Activated T-cell treated with anti-CD3 and anti-CD28 coated beads, Interleukin-2, amount 50 U/mL, for 24 hours (primary cell): ENCODE results near the gene TGDS.
A peak's percentile ranks its signal among the peaks of the same experiment; 100 is the strongest.
"Not testable (repeated sequence)": the region's sequence is repeated elsewhere in the genome, so short reads cannot be mapped to it uniquely, and the experiment has no call there.

Experiments used
- DNase-seq: peaks from one replicate; pipeline ENCODE4 v3.0.0-alpha.2; 2020
- H3K27ac Mint-ChIP-seq: 2 replicates; pipeline ENCODE4 v1.8.0; 2020; ENCODE audit warnings: mild to moderate bottlenecking, mixed read lengths
- H3K27me3 Mint-ChIP-seq: 2 replicates; pipeline ENCODE4 v1.8.0; 2020; ENCODE audit warnings: mixed read lengths
- H3K36me3 Mint-ChIP-seq: 2 replicates; pipeline ENCODE4 v1.8.0; 2020; ENCODE audit warnings: low read depth, mixed read lengths
- H3K4me1 Mint-ChIP-seq: 2 replicates; pipeline ENCODE4 v1.8.0; 2020; ENCODE audit warnings: low read depth, mixed read lengths
- H3K4me3 Mint-ChIP-seq: 2 replicates; pipeline ENCODE4 v1.8.0; 2020; ENCODE audit warnings: mild to moderate bottlenecking, moderate library complexity, mixed read lengths
- H3K9me3 Mint-ChIP-seq: 2 replicates; pipeline ENCODE4 v1.8.0; 2020; ENCODE audit warnings: mixed read lengths

The TGDS gene

GRCh38 chr13:94550062-94550738, 45.8 kb downstream of the TGDS start:
- Mint-ChIP-seq H3K4me1 (peaks cover 19% of the 10 kb centered on the region), H3K9me3 (no peaks in the 10 kb centered on the region), H3K36me3 (peaks cover 4% of the 10 kb centered on the region), H3K27ac (peak overlapping the region; percentile 95), H3K4me3 (peak overlapping the region; percentile 79), H3K27me3 (no peaks in the 10 kb centered on the region)
- no peak for DNase-seq

- peak; percentile 94 for DNase-seq
- Mint-ChIP-seq H3K4me1 (peaks cover 19% of the 10 kb centered on the region), H3K36me3 (peaks cover 4% of the 10 kb centered on the region), H3K27ac (peak overlapping the region; percentile 95), H3K4me3 (peak overlapping the region; percentile 79), H3K27me3 (no peaks in the 10 kb centered on the region), H3K9me3 (no peaks in the 10 kb centered on the region)
These were observed 46.5 kb downstream of the TGDS start for GRCh38 chr13:94549232-94550061.

- Mint-ChIP-seq H3K9me3 (no peaks in the 10 kb centered on the region), H3K27me3 (no peaks in the 10 kb centered on the region), H3K27ac (peak overlapping the region; percentile 95), H3K4me1 (peaks cover 19% of the 10 kb centered on the region), H3K4me3 (peak overlapping the region; percentile 79), H3K36me3 (peaks cover 4% of the 10 kb centered on the region)
- DNase-seq = no peak
These were observed 47.1 kb downstream of the TGDS start for GRCh38 chr13:94548821-94549231.

GRCh38 chr13:94548382-94548781, 47.6 kb downstream of the TGDS start:
- peaks cover 4% of the 10 kb centered on the region for H3K36me3 Mint-ChIP-seq
- no peak for DNase-seq
- peak overlapping the region; percentile 79 for H3K4me3 Mint-ChIP-seq
- no peaks in the 10 kb centered on the region for H3K9me3 Mint-ChIP-seq
- H3K4me1 Mint-ChIP-seq = peaks cover 19% of the 10 kb centered on the region
- H3K27me3 Mint-ChIP-seq = no peaks in the 10 kb centered on the region
- H3K27ac Mint-ChIP-seq = peak overlapping the region; percentile 95

- H3K4me1 Mint-ChIP-seq = peaks cover 19% of the 10 kb centered on the region
- H3K9me3 Mint-ChIP-seq = no peaks in the 10 kb centered on the region
- H3K27ac Mint-ChIP-seq = no peak overlapping the region
- peaks cover 4% of the 10 kb centered on the region for H3K36me3 Mint-ChIP-seq
- no peak overlapping the region for H3K4me3 Mint-ChIP-seq
- DNase-seq = no peak
- no peaks in the 10 kb centered on the region for H3K27me3 Mint-ChIP-seq
These were observed 49.7 kb downstream of the TGDS start for GRCh38 chr13:94546061-94546839.

GRCh38 chr13:94544922-94545321, 51.0 kb downstream of the TGDS start:
- Mint-ChIP-seq H3K27me3 (no peaks in the 10 kb centered on the region), H3K4me1 (peaks cover 15% of the 10 kb centered on the region), H3K27ac (no peak overlapping the region)

GRCh38 chr13:94542917-94543316, 53.0 kb downstream of the TGDS start:
- no peak for DNase-seq
- Mint-ChIP-seq H3K4me1 (peaks cover 4% of the 10 kb centered on the region), H3K36me3 (no peaks in the 10 kb centered on the region), H3K4me3 (no peak overlapping the region), H3K27me3 (no peaks in the 10 kb centered on the region), H3K9me3 (no peaks in the 10 kb centered on the region), H3K27ac (no peak overlapping the region)

More at GRCh38 chr13:94544922-94545321, 51.0 kb downstream of the TGDS start:
- peaks cover 4% of the 10 kb centered on the region for H3K36me3 Mint-ChIP-seq
- H3K4me3 Mint-ChIP-seq = no peak overlapping the region
- no peaks in the 10 kb centered on the region for H3K9me3 Mint-ChIP-seq
- no peak for DNase-seq

GRCh38 chr13:94537740-94538630, 58.0 kb downstream of the TGDS start:
- Mint-ChIP-seq H3K9me3 (no peaks in the 10 kb centered on the region), H3K27ac (no peak overlapping the region), H3K4me3 (no peak overlapping the region), H3K4me1 (peaks cover 11% of the 10 kb centered on the region), H3K27me3 (no peaks in the 10 kb centered on the region), H3K36me3 (no peaks in the 10 kb centered on the region)
- no peak for DNase-seq

- no peaks in the 10 kb centered on the region for H3K27me3 Mint-ChIP-seq
- peaks cover 11% of the 10 kb centered on the region for H3K4me1 Mint-ChIP-seq
- no peak for DNase-seq
- H3K4me3 Mint-ChIP-seq = no peak overlapping the region
- H3K36me3 Mint-ChIP-seq = no peaks in the 10 kb centered on the region
- H3K27ac Mint-ChIP-seq = no peak overlapping the region
- H3K9me3 Mint-ChIP-seq = peaks cover 2% of the 10 kb centered on the region
These were observed 60.2 kb downstream of the TGDS start for GRCh38 chr13:94535775-94536174.

GRCh38 chr13:94535231-94535630, 60.7 kb downstream of the TGDS start:
- Mint-ChIP-seq H3K27me3 (no peaks in the 10 kb centered on the region), H3K36me3 (no peaks in the 10 kb centered on the region), H3K27ac (no peak overlapping the region), H3K9me3 (peaks cover 2% of the 10 kb centered on the region), H3K4me3 (no peak overlapping the region), H3K4me1 (peaks cover 11% of the 10 kb centered on the region)
- no peak for DNase-seq

- Mint-ChIP-seq H3K36me3 (no peaks in the 10 kb centered on the region), H3K4me3 (no peak overlapping the region), H3K4me1 (peaks cover 11% of the 10 kb centered on the region), H3K27me3 (no peaks in the 10 kb centered on the region), H3K27ac (no peak overlapping the region), H3K9me3 (peaks cover 2% of the 10 kb centered on the region)
- DNase-seq = no peak
These were observed 61.8 kb downstream of the TGDS start for GRCh38 chr13:94534166-94534565.

GRCh38 chr13:94532278-94532677, 63.7 kb downstream of the TGDS start:
- DNase-seq, H3K36me3 Mint-ChIP-seq, H3K9me3 Mint-ChIP-seq, H3K27me3 Mint-ChIP-seq, H3K27ac Mint-ChIP-seq, H3K4me3 Mint-ChIP-seq: not testable (repeated sequence)
- H3K4me1 Mint-ChIP-seq = peaks cover 11% of the 10 kb centered on the region

- not testable (repeated sequence) for H3K36me3 Mint-ChIP-seq, H3K27ac Mint-ChIP-seq
These were observed 69.0 kb downstream of the TGDS start for GRCh38 chr13:94526956-94527355.

GRCh38 chr13:94525781-94526180, 70.2 kb downstream of the TGDS start:
- Mint-ChIP-seq H3K4me1 (no peaks in the 10 kb centered on the region), H3K36me3 (no peaks in the 10 kb centered on the region), H3K27me3 (no peaks in the 10 kb centered on the region), H3K27ac (no peak overlapping the region), H3K4me3 (no peak overlapping the region), H3K9me3 (no peaks in the 10 kb centered on the region)
- no peak for DNase-seq

More at GRCh38 chr13:94526956-94527355, 69.0 kb downstream of the TGDS start:
- DNase-seq, H3K4me1 Mint-ChIP-seq, H3K4me3 Mint-ChIP-seq, H3K9me3 Mint-ChIP-seq, H3K27me3 Mint-ChIP-seq: not testable (repeated sequence)
